ENCODE data around the gene TRIP11.

DNA sequence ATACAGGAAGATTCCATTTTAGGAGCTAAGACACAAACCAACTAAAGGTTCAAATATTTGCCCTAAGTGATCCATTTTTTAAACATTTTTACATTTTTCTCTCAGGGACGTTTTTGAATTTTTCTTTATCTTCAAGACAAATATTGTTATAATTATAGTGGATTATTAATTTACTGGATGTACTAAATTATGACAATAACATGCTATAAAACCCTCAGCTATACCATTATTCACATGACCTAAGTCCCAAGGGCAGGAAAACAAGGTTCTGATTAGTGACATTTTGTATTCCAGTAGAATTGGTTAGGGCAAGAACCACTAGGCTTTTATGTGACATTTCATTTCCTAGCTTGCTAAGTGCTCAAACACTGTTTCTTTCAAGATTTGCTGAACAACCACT is 75.8 kb downstream of the TRIP11 start:
- TF ChIP-seq, protein P1, sequence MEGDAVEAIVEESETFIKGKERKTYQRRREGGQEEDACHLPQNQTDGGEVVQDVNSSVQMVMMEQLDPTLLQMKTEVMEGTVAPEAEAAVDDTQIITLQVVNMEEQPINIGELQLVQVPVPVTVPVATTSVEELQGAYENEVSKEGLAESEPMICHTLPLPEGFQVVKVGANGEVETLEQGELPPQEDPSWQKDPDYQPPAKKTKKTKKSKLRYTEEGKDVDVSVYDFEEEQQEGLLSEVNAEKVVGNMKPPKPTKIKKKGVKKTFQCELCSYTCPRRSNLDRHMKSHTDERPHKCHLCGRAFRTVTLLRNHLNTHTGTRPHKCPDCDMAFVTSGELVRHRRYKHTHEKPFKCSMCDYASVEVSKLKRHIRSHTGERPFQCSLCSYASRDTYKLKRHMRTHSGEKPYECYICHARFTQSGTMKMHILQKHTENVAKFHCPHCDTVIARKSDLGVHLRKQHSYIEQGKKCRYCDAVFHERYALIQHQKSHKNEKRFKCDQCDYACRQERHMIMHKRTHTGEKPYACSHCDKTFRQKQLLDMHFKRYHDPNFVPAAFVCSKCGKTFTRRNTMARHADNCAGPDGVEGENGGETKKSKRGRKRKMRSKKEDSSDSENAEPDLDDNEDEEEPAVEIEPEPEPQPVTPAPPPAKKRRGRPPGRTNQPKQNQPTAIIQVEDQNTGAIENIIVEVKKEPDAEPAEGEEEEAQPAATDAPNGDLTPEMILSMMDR (IDR thresholded peaks at IDR 0.05; ENCODE audit: low read depth, low read length, missing input control): no peak
- TF ChIP-seq YY1 (IDR thresholded peaks at IDR 0.05): no peak

Measured in liver (tissue), 2 donors.